Measurements from ENCODE around the gene ATP9A. TPM values are rescaled to one million over a fixed set of nuclear protein-coding genes. Genes with fewer than 3 reads are reported as not detected.

The ATP9A gene
- polyA plus RNA-seq, 3 donors = 0.04 TPM; not detected in 2

DNA sequence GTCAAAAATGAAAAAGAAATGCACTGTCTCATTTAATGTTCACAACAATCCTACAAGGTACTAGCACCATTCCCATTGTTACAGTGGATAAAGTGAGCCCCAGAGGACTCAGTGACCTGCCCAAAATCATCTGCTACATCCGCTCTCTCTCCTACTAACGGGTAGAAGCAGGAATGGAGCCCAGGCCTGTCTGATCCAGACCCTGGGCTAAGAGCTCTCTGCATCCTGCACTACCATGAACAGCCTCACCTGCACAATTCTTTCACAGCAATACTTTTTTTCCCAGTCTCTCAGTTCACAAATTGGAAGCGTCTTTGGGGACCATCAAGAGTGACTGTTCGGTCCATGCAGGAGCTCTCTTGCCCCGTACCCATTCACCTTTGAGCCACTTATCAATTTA is 31.2 kb downstream of the ATP9A start:
- no peak overlapping the region for H3K4me2 ChIP-seq (replicated peaks; ENCODE audit: extremely low read depth, low read length, poor library complexity, severe bottlenecking)
- H3K9me3 Mint-ChIP-seq = peaks cover 0 to 1% (median 0%) of the 10 kb centered on the region in 7 donors
- no peaks in the 10 kb centered on the region for H3K4me1 ChIP-seq (ENCODE audit: control insufficient read depth in 1 of 2, insufficient read depth in 2 of 2, low read length in 2 of 2)
- H3K27me3 ChIP-seq (ENCODE audit: control insufficient read depth in 2 of 2, insufficient read depth in 2 of 2, low read length in 2 of 2) = no peaks in the 10 kb centered on the region
- H3K27ac ChIP-seq (ENCODE audit: low read depth in 1 of 2, low read length in 2 of 2) = no peak overlapping the region
- H4K20me1 ChIP-seq (ENCODE audit: insufficient read depth, low read length) = no peaks in the 10 kb centered on the region
- DNase-seq = no peak
- H3K4me3 ChIP-seq (replicated peaks in 1 of 3; ENCODE audit: low read depth in 2 of 3, low read length in 3 of 3) = no peak overlapping the region
- no peak overlapping the region for H2AFZ ChIP-seq (ENCODE audit: insufficient read depth, low read depth, low read length, poor library complexity, severe bottlenecking)
- 76% methylated on average over 5 of the region's 5 CpGs for WGBS (ENCODE audit: insufficient coverage)
- intact Hi-C loops (cut with micrococcal nuclease) = no loop called here
- no peaks in the 10 kb centered on the region for H3K36me3 ChIP-seq (replicated peaks in 1 of 2; ENCODE audit: control insufficient read depth in 1 of 2, insufficient read depth in 2 of 2, low read length in 2 of 2)
- H3K27ac Mint-ChIP-seq = no peak overlapping the region
- no peaks in the 10 kb centered on the region for H3K9me3 ChIP-seq (replicated peaks in 1 of 2; ENCODE audit: control insufficient read depth in 1 of 2, insufficient read depth in 1 of 2, low read length in 2 of 2)
- H3K36me3 Mint-ChIP-seq = no peaks in the 10 kb centered on the region
- H3K27me3 Mint-ChIP-seq (ENCODE audit: low read depth in 3 of 3) = peaks cover 0 to 6% (median 2%) of the 10 kb centered on the region in 3 donors
- H3K79me2 ChIP-seq (ENCODE audit: insufficient read depth, low read length) = no peaks in the 10 kb centered on the region
- no peak overlapping the region for H3K9ac ChIP-seq (ENCODE audit: insufficient read depth, low read length, poor library complexity, severe bottlenecking)
- TF ChIP-seq, protein P1, sequence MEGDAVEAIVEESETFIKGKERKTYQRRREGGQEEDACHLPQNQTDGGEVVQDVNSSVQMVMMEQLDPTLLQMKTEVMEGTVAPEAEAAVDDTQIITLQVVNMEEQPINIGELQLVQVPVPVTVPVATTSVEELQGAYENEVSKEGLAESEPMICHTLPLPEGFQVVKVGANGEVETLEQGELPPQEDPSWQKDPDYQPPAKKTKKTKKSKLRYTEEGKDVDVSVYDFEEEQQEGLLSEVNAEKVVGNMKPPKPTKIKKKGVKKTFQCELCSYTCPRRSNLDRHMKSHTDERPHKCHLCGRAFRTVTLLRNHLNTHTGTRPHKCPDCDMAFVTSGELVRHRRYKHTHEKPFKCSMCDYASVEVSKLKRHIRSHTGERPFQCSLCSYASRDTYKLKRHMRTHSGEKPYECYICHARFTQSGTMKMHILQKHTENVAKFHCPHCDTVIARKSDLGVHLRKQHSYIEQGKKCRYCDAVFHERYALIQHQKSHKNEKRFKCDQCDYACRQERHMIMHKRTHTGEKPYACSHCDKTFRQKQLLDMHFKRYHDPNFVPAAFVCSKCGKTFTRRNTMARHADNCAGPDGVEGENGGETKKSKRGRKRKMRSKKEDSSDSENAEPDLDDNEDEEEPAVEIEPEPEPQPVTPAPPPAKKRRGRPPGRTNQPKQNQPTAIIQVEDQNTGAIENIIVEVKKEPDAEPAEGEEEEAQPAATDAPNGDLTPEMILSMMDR (IDR thresholded peaks at IDR 0.05) = no peak
- peaks cover 3% of the 10 kb centered on the region for H3K4me1 Mint-ChIP-seq
- H3K4me3 Mint-ChIP-seq = no peak overlapping the region

DNA sequence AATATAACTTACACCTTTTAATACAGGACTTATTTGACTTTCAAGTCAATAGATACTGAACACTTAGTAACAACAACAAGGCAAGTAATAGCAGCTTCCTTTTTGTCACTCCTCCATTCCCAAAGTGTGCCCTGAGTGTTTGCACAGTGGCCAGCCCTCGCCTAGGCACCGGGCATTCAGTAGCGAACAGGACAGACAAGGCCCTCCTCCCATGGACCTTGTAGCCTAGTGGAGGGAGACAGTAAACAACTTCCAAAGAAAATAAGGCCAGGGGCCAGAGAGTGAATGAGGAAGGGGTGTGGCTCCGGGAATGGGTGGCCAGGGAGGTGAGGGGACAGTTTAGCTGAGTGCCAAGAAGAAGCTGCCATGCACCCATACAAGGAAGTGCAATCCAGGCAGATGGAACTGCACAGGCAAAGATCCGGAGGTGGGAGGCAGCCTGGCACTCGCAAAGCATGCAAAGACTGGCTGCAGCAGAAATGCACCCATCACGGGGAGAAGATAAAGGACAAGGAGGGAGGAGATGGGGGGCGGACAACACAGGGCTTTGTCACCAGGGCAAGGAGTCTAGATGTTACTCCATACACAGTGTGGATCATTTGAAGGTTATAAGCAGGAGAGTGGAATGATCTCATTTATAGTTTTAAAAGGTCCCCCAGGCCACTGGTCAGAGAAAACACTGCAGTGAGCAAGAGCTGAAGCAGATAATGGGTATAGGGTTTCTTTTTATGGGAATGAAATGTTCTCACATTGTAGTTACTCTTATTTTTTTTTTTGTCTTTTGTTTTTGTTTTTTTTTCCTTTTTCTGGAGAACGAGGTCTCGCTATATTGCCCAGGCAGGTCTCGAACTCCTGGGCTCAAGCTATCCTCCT is 32.2 kb downstream of the ATP9A start:
- Histone ChIP-seq H3K27me3 (ENCODE audit: control insufficient read depth in 2 of 2, insufficient read depth in 2 of 2, low read length in 2 of 2) (no peaks in the 10 kb centered on the region), H3K36me3 (replicated peaks in 1 of 2; ENCODE audit: control insufficient read depth in 1 of 2, insufficient read depth in 2 of 2, low read length in 2 of 2) (no peaks in the 10 kb centered on the region), H3K9ac (ENCODE audit: insufficient read depth, low read length, poor library complexity, severe bottlenecking) (no peak overlapping the region), H4K20me1 (ENCODE audit: insufficient read depth, low read length) (no peaks in the 10 kb centered on the region), H3K4me3 (replicated peaks in 1 of 3; ENCODE audit: low read depth in 2 of 3, low read length in 3 of 3) (no peak overlapping the region), H2AFZ (ENCODE audit: insufficient read depth, low read depth, low read length, poor library complexity, severe bottlenecking) (no peak overlapping the region), H3K79me2 (ENCODE audit: insufficient read depth, low read length) (no peaks in the 10 kb centered on the region), H3K4me2 (replicated peaks; ENCODE audit: extremely low read depth, low read length, poor library complexity, severe bottlenecking) (no peak overlapping the region), H3K27ac (ENCODE audit: low read depth in 1 of 2, low read length in 2 of 2) (no peak overlapping the region), H3K9me3 (replicated peaks in 1 of 2; ENCODE audit: control insufficient read depth in 1 of 2, insufficient read depth in 1 of 2, low read length in 2 of 2) (no peaks in the 10 kb centered on the region), H3K4me1 (ENCODE audit: control insufficient read depth in 1 of 2, insufficient read depth in 2 of 2, low read length in 2 of 2) (no peaks in the 10 kb centered on the region)
- H3K9me3 Mint-ChIP-seq = peaks cover 0 to 1% (median 0%) of the 10 kb centered on the region in 7 donors
- TF ChIP-seq, protein P1 (IDR thresholded peaks at IDR 0.05) = no peak
- no peaks in the 10 kb centered on the region for H3K36me3 Mint-ChIP-seq
- no peak overlapping the region for H3K27ac Mint-ChIP-seq
- peaks cover 2 to 6% (median 6%) of the 10 kb centered on the region in 3 donors for H3K27me3 Mint-ChIP-seq (ENCODE audit: low read depth in 3 of 3)
- intact Hi-C loops (cut with micrococcal nuclease) = no loop called here
- no peak for DNase-seq
- H3K4me1 Mint-ChIP-seq = peaks cover 3% of the 10 kb centered on the region
- H3K4me3 Mint-ChIP-seq = no peak overlapping the region
- 88% methylated on average over 6 of the region's 11 CpGs for WGBS (ENCODE audit: insufficient coverage)
